HEK293T (cell line): ENCODE results near the gene IL17RC.

Experiments used
- ARNT ChIP-seq: fragments of 450-650 bp; IDR thresholded peaks from 2 replicates; pipeline ENCODE4 v1.6.1; 2017; ENCODE audit warnings: mild to moderate bottlenecking
- FOXK2 ChIP-seq: fragments of 450-650 bp; IDR thresholded peaks from 2 replicates; pipeline ENCODE4 v1.6.1; 2016; ENCODE audit warnings: mild to moderate bottlenecking
- HDGF ChIP-seq: fragments of 450-650 bp; IDR thresholded peaks from 2 replicates; pipeline ENCODE4 v1.6.1; 2017; ENCODE audit warnings: antibody characterized with exemption, borderline replicate concordance
- SP1 ChIP-seq: fragments of 450-650 bp; IDR thresholded peaks from 2 replicates; pipeline ENCODE4 v1.6.1; 2017
- TARDBP ChIP-seq: fragments of 450-650 bp; IDR thresholded peaks from 2 replicates; pipeline ENCODE4 v1.6.1; 2016

DNA sequence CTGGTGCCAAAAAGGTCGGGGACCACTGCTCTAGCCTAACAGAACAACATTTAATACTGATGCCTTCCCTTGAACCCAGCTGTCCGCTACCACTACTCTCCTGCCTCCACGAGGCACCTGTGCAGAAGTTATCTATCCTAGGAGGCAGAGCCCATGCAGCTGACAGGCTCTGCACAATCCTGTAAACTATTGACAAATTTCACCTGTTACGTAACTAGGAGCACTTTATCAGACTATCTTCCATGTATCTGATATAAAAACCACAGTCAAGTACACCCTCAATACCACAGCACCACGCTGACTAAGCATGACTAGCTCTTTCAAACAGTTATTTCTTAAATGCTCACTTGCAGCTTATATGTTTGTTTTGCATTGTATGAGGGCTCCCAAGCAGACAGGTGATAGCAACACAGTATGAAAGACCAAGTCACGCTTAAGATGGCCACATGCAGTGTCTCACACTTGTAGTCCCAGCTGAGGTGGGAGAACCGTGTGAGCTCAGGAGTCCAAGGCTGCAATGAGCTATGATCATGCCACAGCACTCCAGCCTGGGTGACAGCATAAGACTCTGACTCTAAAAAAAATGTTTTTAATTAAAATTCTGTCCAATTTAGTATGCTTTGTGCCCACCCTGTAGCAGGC, 4.5 kb upstream of the IL17RC start:
- TF ChIP-seq SP1 (no peak), ARNT (no peak), HDGF (no peak), FOXK2 (no peak), TARDBP (no peak)
